A204.1 (cell line): ENCODE results near the gene ABCA5.

Source experiments
- FAIRE-seq: peaks from 2 replicates; lab custom pipeline; 2012; peaks lifted over from hg19 to GRCh38; lab: Jason Lieb, UNC

The ABCA5 gene

GRCh38 chr17:69327060-69327831, at the start of gene ABCA5:
ABCA5 (minus strand) TSS chr17:69327133; CDS start chr17:69314415, 12,718 bp downstream.
- no peak for FAIRE-seq

- FAIRE-seq: no peak
Observed at GRCh38 chr17:69375229-69375628, 48.3 kb upstream of the ABCA5 start.

- no peak for FAIRE-seq
Observed at GRCh38 chr17:69373069-69373468, 46.1 kb upstream of the ABCA5 start.

- no peak for FAIRE-seq
Observed at GRCh38 chr17:69367298-69367697, 40.4 kb upstream of the ABCA5 start.

- peak; percentile 93 for FAIRE-seq
Observed at GRCh38 chr17:69363488-69364210, 36.7 kb upstream of the ABCA5 start.

- FAIRE-seq: no peak
Observed at GRCh38 chr17:69361156-69361555, 34.2 kb upstream of the ABCA5 start.

- FAIRE-seq: no peak
Observed at GRCh38 chr17:69358688-69359596, 32.0 kb upstream of the ABCA5 start.

- no peak for FAIRE-seq
Observed at GRCh38 chr17:69357701-69358100, 30.8 kb upstream of the ABCA5 start.

GRCh38 chr17:69356625-69357024, 29.7 kb upstream of the ABCA5 start:
- no peak for FAIRE-seq

- FAIRE-seq: no peak
Observed at GRCh38 chr17:69350911-69351310, 24.0 kb upstream of the ABCA5 start.

- FAIRE-seq: no peak
Observed at GRCh38 chr17:69348429-69348828, 21.5 kb upstream of the ABCA5 start.

- FAIRE-seq: no peak
Observed at GRCh38 chr17:69346766-69347165, 19.8 kb upstream of the ABCA5 start.

GRCh38 chr17:69344939-69345338, 18.0 kb upstream of the ABCA5 start:
- FAIRE-seq: no peak

- FAIRE-seq: no peak
Observed at GRCh38 chr17:69342896-69343644, 16.1 kb upstream of the ABCA5 start.

- FAIRE-seq: no peak
Observed at GRCh38 chr17:69339937-69340336, 13.0 kb upstream of the ABCA5 start.

- FAIRE-seq: no peak
Observed at GRCh38 chr17:69336996-69337395, 10.1 kb upstream of the ABCA5 start.

GRCh38 chr17:69336580-69336979, 9.6 kb upstream of the ABCA5 start:
- FAIRE-seq: no peak

- FAIRE-seq: no peak
Observed at GRCh38 chr17:69335058-69335457, 8.1 kb upstream of the ABCA5 start.

- FAIRE-seq: no peak
Observed at GRCh38 chr17:69333561-69333960, 6.6 kb upstream of the ABCA5 start.

GRCh38 chr17:69331756-69332155, 4.8 kb upstream of the ABCA5 start:
- no peak for FAIRE-seq

- no peak for FAIRE-seq
Observed at GRCh38 chr17:69326377-69327059, 415 bp downstream of the ABCA5 start.
